GM23338 (cell line): ENCODE results near the gene CTNNA2. TPM values are rescaled to one million over a fixed set of nuclear protein-coding genes. Genes with fewer than 3 reads are reported as not detected.

Source experiments
- ATAC-seq: fragments of 200-7000 bp; cut with Tn5 transposase; 3 replicates; pipeline ENCODE4 v1.9.1; 2020
- DNase-seq: peaks from one replicate; pipeline ENCODE4 v3.0.0-alpha.2; 2015; ENCODE audit warnings: low spot score
- H2AFZ ChIP-seq: fragments of 200-600 bp; sonication (generic); 2 replicates; pipeline ENCODE4 v1.8.0; 2016; ENCODE audit warnings: antibody characterized with exemption, mild to moderate bottlenecking, moderate library complexity
- H3F3A ChIP-seq: fragments of 200-600 bp; sonication (generic); replicated peaks from 2 replicates; pipeline ENCODE4 v1.8.0; 2017; ENCODE audit warnings: antibody characterized with exemption, mixed run types, low read depth
- H3K27ac ChIP-seq: fragments of 200-600 bp; sonication (generic); 2 replicates; pipeline ENCODE4 v1.6.1; 2016; ENCODE audit warnings: low read depth
- H3K27me3 ChIP-seq: fragments of 200-600 bp; sonication (generic); 2 replicates; pipeline ENCODE4 v1.8.0; 2016; ENCODE audit warnings: mild to moderate bottlenecking, mixed run types, moderate library complexity; ENCODE audit not compliant: insufficient read depth
- H3K36me3 ChIP-seq: fragments of 200-600 bp; sonication (generic); 2 replicates; pipeline ENCODE4 v1.8.0; 2016; ENCODE audit warnings: mild to moderate bottlenecking; ENCODE audit not compliant: insufficient read depth
- H3K4me1 ChIP-seq: fragments of 200-600 bp; sonication (generic); 2 replicates; pipeline ENCODE4 v1.8.0; 2016; ENCODE audit warnings: mild to moderate bottlenecking, moderate library complexity; ENCODE audit not compliant: insufficient read depth
- H3K4me2 ChIP-seq: fragments of 200-600 bp; sonication (generic); 2 replicates; pipeline ENCODE4 v1.7.1; 2017; ENCODE audit warnings: mixed run types
- H3K4me3 ChIP-seq: fragments of 200-600 bp; sonication (generic); 2 replicates; pipeline ENCODE4 v1.6.1; 2016; ENCODE audit warnings: mixed run types
- H3K79me2 ChIP-seq: fragments of 200-600 bp; sonication (generic); replicated peaks from 2 replicates; pipeline ENCODE4 v1.8.0; 2017; ENCODE audit warnings: mild to moderate bottlenecking; ENCODE audit not compliant: insufficient read depth
- H3K9me2 ChIP-seq: fragments of 200-600 bp; sonication (generic); 2 replicates; pipeline ENCODE4 v1.8.0; 2017; ENCODE audit not compliant: insufficient read depth
- H4K20me1 ChIP-seq: fragments of 200-600 bp; sonication (generic); replicated peaks from 2 replicates; pipeline ENCODE4 v1.8.0; 2017; ENCODE audit warnings: mild to moderate bottlenecking; ENCODE audit not compliant: insufficient read depth
- H3K27ac Mint-ChIP-seq: 2 replicates; pipeline ENCODE4 v1.8.0; 2020; ENCODE audit warnings: inconsistent platforms, mild to moderate bottlenecking, moderate library complexity, mixed read lengths
- H3K27me3 Mint-ChIP-seq: 3 replicates; pipeline ENCODE4 v1.8.0; 2022; ENCODE audit warnings: low read depth, mild to moderate bottlenecking, moderate library complexity, mixed read lengths, inconsistent platforms; ENCODE audit not compliant: insufficient read depth, poor library complexity
- H3K36me3 Mint-ChIP-seq: 3 replicates; pipeline ENCODE4 v1.8.0; 2021; ENCODE audit warnings: low read depth, mild to moderate bottlenecking, inconsistent platforms, moderate library complexity, mixed read lengths
- H3K4me1 Mint-ChIP-seq: 3 replicates; pipeline ENCODE4 v1.8.0; 2020; ENCODE audit warnings: mild to moderate bottlenecking, inconsistent platforms, mixed read lengths
- H3K4me3 Mint-ChIP-seq: 3 replicates; pipeline ENCODE4 v1.8.0; 2021; ENCODE audit warnings: moderate library complexity, mild to moderate bottlenecking, inconsistent platforms, mixed read lengths
- H3K9me3 Mint-ChIP-seq: 3 replicates; pipeline ENCODE4 v1.8.0; 2020; ENCODE audit warnings: moderate library complexity, mild to moderate bottlenecking, inconsistent platforms, mixed read lengths
- CREB1 ChIP-seq: fragments of 250-450 bp; sonication (Bioruptor Pico); IDR thresholded peaks from 2 replicates; pipeline ENCODE4 v1.5.0; 2020; ENCODE audit warnings: low read depth, mild to moderate bottlenecking, moderate library complexity
- CTCF ChIP-seq, 2 experiments: fragments of 200-600 bp in 1 of 2; sonication (generic) in 1 of 2; conservative IDR thresholded peaks; 2 replicates each; pipeline versions ENCODE4 v1.5.1 to v1.6.1; 2016 to 2017; ENCODE audit warnings: antibody characterized with exemption in 2 of 2, low read depth in 2 of 2, mild to moderate bottlenecking in 2 of 2, moderate library complexity in 1 of 2
- EZH2 ChIP-seq: fragments of 200-600 bp; sonication (generic); IDR thresholded peaks from one replicate; pipeline ENCODE4 v1.8.0; 2017; ENCODE audit warnings: antibody characterized with exemption, mild to moderate bottlenecking, low read depth; ENCODE audit not compliant: unreplicated experiment
- EZH2phosphoT487 ChIP-seq: fragments of 200-600 bp; sonication (generic); IDR thresholded peaks from one replicate; pipeline ENCODE4 v1.8.1; 2018; ENCODE audit warnings: antibody characterized with exemption; ENCODE audit not compliant: unreplicated experiment
- JUNB ChIP-seq: IDR thresholded peaks from one replicate; pipeline ENCODE4 v1.6.1; 2016; ENCODE audit warnings: antibody characterized with exemption; ENCODE audit not compliant: unreplicated experiment
- NANOG ChIP-seq: IDR thresholded peaks from 2 replicates; pipeline ENCODE4 v1.6.1; 2016; ENCODE audit warnings: antibody characterized with exemption, borderline replicate concordance
- POLR2AphosphoS5 ChIP-seq: IDR thresholded peaks from 2 replicates; pipeline ENCODE4 v1.6.1; 2016; ENCODE audit warnings: antibody characterized with exemption, low read depth
- STAT1 ChIP-seq: IDR thresholded peaks from one replicate; pipeline ENCODE4 v1.6.1; 2016; ENCODE audit warnings: antibody characterized with exemption; ENCODE audit not compliant: unreplicated experiment
- ZNF114 ChIP-seq: fragments of 250-450 bp; sonication (Bioruptor Pico); IDR thresholded peaks from 2 replicates; pipeline ENCODE4 v1.5.0; 2020; ENCODE audit warnings: mild to moderate bottlenecking, moderate library complexity
- ZNF331 ChIP-seq: fragments of 250-450 bp; sonication (Bioruptor Pico); IDR thresholded peaks from 2 replicates; pipeline ENCODE4 v1.5.0; 2020; ENCODE audit warnings: low read depth, mild to moderate bottlenecking, moderate library complexity
- polyA plus RNA-seq: library from polyadenylated mRNA; unstranded; fragments of >200 nt; fragmentation: Nextera tagmentation; extraction: Ambion mirVana; gene quantifications from 2 replicates; pipeline ENCODE4 v1.2.1, GENCODE V29; 2016
- total RNA-seq: library from RNA; depleted of rRNA; stranded (reverse); fragments of >200 nt; shearing (Covaris generic); gene quantifications from 2 replicates; pipeline ENCODE4 v1.2.3, GENCODE V29; 2014
- TF ChIP-seq, protein P1 (sequence below): IDR thresholded peaks from 2 replicates; pipeline ENCODE4 v1.6.1; 2016; ENCODE audit warnings: antibody characterized with exemption
- TF ChIP-seq, protein P2 (sequence below): fragments of 250-450 bp; sonication (Bioruptor Pico); IDR thresholded peaks from 2 replicates; pipeline ENCODE4 v1.5.0; 2020; ENCODE audit warnings: mild to moderate bottlenecking, moderate library complexity

CTNNA2 gene
- total and polyA plus RNA-seq, 2 experiments from 2014 or later, result 6.4 to 15.6 TPM

DNA sequence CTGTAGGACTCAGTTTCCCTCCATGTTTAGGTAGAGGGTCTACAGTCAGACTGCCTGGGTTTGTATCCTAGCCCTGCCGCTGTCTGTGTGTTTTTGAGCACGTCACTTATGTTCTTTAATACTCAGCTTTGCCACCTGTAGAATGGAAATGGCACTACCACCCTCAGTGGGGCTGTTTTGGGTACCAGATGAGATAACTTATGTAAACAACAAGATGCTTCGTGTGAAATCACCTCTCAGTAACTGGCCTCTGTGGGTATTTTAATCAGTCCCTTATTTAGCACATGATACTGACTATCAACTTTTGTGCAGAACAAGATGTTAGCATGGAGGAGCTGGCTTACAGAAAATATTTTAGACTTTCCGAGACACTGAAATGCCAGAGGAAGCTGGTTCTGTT lies 495.7 kb downstream of the CTNNA2 start (continued):
- TF ChIP-seq EZH2phosphoT487 (no peak), STAT1 (no peak), NANOG (no peak)
- TF ChIP-seq, protein P1, sequence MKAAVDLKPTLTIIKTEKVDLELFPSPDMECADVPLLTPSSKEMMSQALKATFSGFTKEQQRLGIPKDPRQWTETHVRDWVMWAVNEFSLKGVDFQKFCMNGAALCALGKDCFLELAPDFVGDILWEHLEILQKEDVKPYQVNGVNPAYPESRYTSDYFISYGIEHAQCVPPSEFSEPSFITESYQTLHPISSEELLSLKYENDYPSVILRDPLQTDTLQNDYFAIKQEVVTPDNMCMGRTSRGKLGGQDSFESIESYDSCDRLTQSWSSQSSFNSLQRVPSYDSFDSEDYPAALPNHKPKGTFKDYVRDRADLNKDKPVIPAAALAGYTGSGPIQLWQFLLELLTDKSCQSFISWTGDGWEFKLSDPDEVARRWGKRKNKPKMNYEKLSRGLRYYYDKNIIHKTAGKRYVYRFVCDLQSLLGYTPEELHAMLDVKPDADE, result no peak

- DNase-seq (no peak), ATAC-seq (no peak)
- no peak overlapping the region for H3K27ac ChIP-seq
- H3K4me2 ChIP-seq, result no peak overlapping the region
- H3K36me3 ChIP-seq, result no peaks in the 10 kb centered on the region
- H3K4me1 ChIP-seq, result peaks cover 27% of the 10 kb centered on the region
- H3K27ac Mint-ChIP-seq, result no peak overlapping the region
- no peaks in the 10 kb centered on the region; the same call in 1 of the 2 replicates for H3K9me2 ChIP-seq
- no peaks in the 10 kb centered on the region for H3K36me3 Mint-ChIP-seq
- no peaks in the 10 kb centered on the region for H3K79me2 ChIP-seq
- H3K27me3 ChIP-seq, result peaks cover 22% of the 10 kb centered on the region
- no peaks in the 10 kb centered on the region for H3F3A ChIP-seq
- H3K9me3 Mint-ChIP-seq, result no peaks in the 10 kb centered on the region
- H4K20me1 ChIP-seq, result no peaks in the 10 kb centered on the region
- H3K4me3 ChIP-seq, result no peak overlapping the region
- no peak overlapping the region for H2AFZ ChIP-seq
- no peak overlapping the region for H3K4me3 Mint-ChIP-seq
- peaks cover 32% of the 10 kb centered on the region for H3K27me3 Mint-ChIP-seq
- peaks cover 19% of the 10 kb centered on the region for H3K4me1 Mint-ChIP-seq
- TF ChIP-seq, protein P2, sequence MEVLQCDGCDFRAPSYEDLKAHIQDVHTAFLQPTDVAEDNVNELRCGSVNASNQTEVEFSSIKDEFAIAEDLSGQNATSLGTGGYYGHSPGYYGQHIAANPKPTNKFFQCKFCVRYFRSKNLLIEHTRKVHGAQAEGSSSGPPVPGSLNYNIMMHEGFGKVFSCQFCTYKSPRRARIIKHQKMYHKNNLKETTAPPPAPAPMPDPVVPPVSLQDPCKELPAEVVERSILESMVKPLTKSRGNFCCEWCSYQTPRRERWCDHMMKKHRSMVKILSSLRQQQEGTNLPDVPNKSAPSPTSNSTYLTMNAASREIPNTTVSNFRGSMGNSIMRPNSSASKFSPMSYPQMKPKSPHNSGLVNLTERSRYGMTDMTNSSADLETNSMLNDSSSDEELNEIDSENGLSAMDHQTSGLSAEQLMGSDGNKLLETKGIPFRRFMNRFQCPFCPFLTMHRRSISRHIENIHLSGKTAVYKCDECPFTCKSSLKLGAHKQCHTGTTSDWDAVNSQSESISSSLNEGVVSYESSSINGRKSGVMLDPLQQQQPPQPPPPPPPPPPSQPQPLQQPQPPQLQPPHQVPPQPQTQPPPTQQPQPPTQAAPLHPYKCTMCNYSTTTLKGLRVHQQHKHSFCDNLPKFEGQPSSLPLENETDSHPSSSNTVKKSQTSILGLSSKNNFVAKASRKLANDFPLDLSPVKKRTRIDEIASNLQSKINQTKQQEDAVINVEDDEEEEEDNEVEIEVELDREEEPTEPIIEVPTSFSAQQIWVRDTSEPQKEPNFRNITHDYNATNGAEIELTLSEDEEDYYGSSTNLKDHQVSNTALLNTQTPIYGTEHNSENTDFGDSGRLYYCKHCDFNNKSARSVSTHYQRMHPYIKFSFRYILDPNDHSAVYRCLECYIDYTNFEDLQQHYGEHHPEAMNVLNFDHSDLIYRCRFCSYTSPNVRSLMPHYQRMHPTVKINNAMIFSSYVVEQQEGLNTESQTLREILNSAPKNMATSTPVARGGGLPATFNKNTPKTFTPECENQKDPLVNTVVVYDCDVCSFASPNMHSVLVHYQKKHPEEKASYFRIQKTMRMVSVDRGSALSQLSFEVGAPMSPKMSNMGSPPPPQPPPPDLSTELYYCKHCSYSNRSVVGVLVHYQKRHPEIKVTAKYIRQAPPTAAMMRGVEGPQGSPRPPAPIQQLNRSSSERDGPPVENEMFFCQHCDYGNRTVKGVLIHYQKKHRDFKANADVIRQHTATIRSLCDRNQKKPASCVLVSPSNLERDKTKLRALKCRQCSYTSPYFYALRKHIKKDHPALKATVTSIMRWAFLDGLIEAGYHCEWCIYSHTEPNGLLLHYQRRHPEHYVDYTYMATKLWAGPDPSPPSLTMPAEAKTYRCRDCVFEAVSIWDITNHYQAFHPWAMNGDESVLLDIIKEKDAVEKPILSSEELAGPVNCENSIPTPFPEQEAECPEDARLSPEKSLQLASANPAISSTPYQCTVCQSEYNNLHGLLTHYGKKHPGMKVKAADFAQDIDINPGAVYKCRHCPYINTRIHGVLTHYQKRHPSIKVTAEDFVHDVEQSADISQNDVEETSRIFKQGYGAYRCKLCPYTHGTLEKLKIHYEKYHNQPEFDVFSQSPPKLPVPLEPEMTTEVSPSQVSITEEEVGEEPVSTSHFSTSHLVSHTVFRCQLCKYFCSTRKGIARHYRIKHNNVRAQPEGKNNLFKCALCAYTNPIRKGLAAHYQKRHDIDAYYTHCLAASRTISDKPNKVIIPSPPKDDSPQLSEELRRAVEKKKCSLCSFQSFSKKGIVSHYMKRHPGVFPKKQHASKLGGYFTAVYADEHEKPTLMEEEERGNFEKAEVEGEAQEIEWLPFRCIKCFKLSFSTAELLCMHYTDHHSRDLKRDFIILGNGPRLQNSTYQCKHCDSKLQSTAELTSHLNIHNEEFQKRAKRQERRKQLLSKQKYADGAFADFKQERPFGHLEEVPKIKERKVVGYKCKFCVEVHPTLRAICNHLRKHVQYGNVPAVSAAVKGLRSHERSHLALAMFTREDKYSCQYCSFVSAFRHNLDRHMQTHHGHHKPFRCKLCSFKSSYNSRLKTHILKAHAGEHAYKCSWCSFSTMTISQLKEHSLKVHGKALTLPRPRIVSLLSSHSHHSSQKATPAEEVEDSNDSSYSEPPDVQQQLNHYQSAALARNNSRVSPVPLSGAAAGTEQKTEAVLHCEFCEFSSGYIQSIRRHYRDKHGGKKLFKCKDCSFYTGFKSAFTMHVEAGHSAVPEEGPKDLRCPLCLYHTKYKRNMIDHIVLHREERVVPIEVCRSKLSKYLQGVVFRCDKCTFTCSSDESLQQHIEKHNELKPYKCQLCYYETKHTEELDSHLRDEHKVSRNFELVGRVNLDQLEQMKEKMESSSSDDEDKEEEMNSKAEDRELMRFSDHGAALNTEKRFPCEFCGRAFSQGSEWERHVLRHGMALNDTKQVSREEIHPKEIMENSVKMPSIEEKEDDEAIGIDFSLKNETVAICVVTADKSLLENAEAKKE (CRISPR knock-in tag), result no peak
- TF ChIP-seq EZH2phosphoT487 (no peak), STAT1 (no peak), NANOG (no peak), CREB1 (no peak), ZNF114 (CRISPR knock-in tag) (no peak), EZH2 (no peak), JUNB (no peak), CTCF (conservative IDR thresholded peaks at IDR 0.05; ENCODE audit: low read depth in 2 of 2) (no peak), ZNF331 (CRISPR knock-in tag) (no peak), POLR2AphosphoS5 (no peak)
- TF ChIP-seq, protein P1, result no peak
These were observed 496.4 kb downstream of the CTNNA2 start for GRCh38 chr2:80009211-80009610.
